ENCODE results near the gene IQGAP1. TPM values are rescaled to one million over a fixed set of nuclear protein-coding genes. Genes with fewer than 3 reads are reported as not detected.

Gene IQGAP1
- total RNA-seq, 1 experiment from 2014 or later: 72.4 TPM

DNA sequence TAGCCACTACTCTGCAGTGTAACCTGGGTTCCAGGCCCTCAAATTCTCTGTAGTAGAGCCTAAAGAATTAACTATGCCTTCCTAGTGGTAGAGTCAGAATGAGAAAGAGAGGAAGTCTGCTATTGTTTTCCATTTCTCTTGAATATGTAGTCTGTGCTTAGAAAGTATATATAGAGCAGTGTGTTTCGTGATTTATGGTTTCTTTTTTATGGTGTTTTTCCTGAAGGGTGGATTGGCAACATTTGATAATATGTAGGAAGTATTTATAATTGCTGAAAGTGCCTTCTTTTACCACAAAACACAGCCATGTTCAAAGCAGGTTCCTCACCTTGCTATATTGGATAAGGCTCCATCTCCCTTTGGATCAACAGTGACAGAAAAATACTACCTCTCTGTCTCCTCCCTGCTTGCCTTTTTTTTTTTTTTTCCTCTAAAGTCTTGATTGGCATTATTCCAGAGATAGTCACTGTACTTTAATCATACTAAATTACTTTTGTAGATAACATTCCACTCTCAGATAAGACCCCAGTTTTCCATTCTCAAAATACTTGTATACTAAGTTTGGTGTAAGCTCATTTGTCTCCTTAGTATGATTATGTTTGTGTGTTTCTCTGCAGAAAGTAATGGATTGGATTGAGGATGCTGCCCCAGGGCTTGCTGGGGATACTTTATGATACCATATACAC is 47.8 kb downstream of the IQGAP1 start:
- H2BK12ac ChIP-seq (ENCODE audit: insufficient read length, low read depth, low read length): no peak overlapping the region
- no peak overlapping the region for H2BK5ac ChIP-seq (ENCODE audit: insufficient read length, low read length)
- H3K79me1 ChIP-seq (ENCODE audit: insufficient read depth, low read depth, low read length, poor library complexity, severe bottlenecking): peaks cover 2% of the 10 kb centered on the region
- H3K4me1 ChIP-seq (ENCODE audit: insufficient read depth, low read length): no peaks in the 10 kb centered on the region; the same call in 1 of the 2 replicates
- no peak overlapping the region for H3K56ac ChIP-seq (ENCODE audit: insufficient read length, low read depth, low read length)
- no peaks in the 10 kb centered on the region for H3K27me3 ChIP-seq (ENCODE audit: insufficient read depth, low read length)
- H3K14ac ChIP-seq (ENCODE audit: insufficient read depth, low read length): no peak overlapping the region
- Mint-ChIP-seq H3K27ac (no peak overlapping the region; a peak in 2 of 7 replicates), H3K4me3 (no peak overlapping the region), H3K36me3 (ENCODE audit: insufficient read depth in 1 of 3, low read depth in 3 of 3) (peaks cover 0 to 20% (median 13%) of the 10 kb centered on the region in 3 experiments; a peak in 5 of 7 replicates), H3K27me3 (ENCODE audit: low read depth) (no peaks in the 10 kb centered on the region), H3K9me3 (no peaks in the 10 kb centered on the region), H3K4me1 (peaks cover 0 to 2% of the 10 kb centered on the region in 2 experiments; a peak in 1 of 4 replicates)
- H3K9ac ChIP-seq (ENCODE audit: extremely low read depth, insufficient read length, low read length): no peak overlapping the region
- no peak overlapping the region for H4K5ac ChIP-seq (ENCODE audit: insufficient read length, low read depth, low read length)
- no CpG with 5 or more reads among the region's 1 CpG for WGBS (ENCODE audit: extremely low coverage, insufficient read length, low lambda C conversion rate)
- H4K91ac ChIP-seq (ENCODE audit: insufficient read length, low read depth, low read length): no peak overlapping the region
- no peak overlapping the region for H3K27ac ChIP-seq (ENCODE audit: insufficient read length, low read depth, low read length)
- H3K79me2 ChIP-seq (ENCODE audit: insufficient read depth, low read length): no peaks in the 10 kb centered on the region
- no peaks in the 10 kb centered on the region for H3K9me3 ChIP-seq (ENCODE audit: control insufficient read depth, low read depth, low read length)
- H4K20me1 ChIP-seq (ENCODE audit: control insufficient read depth, insufficient read depth, insufficient read length): no peaks in the 10 kb centered on the region
- no peak overlapping the region for H3K18ac ChIP-seq (ENCODE audit: insufficient read length, low read depth, low read length)
- no peak overlapping the region for H3K4me2 ChIP-seq (ENCODE audit: insufficient read depth, insufficient read length, low read length)
- no peak overlapping the region for H2BK15ac ChIP-seq (ENCODE audit: low read depth, low read length)
- no peak overlapping the region for H3T11ph ChIP-seq (ENCODE audit: low read length)
- no peak overlapping the region for H3K4ac ChIP-seq (ENCODE audit: low read depth, low read length)
- no peak overlapping the region for H2AFZ ChIP-seq (ENCODE audit: low read length)
- no peak overlapping the region for H2BK120ac ChIP-seq (ENCODE audit: low read depth, low read length, poor library complexity, severe bottlenecking)
- H4K8ac ChIP-seq (replicated peaks; ENCODE audit: insufficient read length, low read depth, low read length): no peak overlapping the region
- TF ChIP-seq, protein P1, sequence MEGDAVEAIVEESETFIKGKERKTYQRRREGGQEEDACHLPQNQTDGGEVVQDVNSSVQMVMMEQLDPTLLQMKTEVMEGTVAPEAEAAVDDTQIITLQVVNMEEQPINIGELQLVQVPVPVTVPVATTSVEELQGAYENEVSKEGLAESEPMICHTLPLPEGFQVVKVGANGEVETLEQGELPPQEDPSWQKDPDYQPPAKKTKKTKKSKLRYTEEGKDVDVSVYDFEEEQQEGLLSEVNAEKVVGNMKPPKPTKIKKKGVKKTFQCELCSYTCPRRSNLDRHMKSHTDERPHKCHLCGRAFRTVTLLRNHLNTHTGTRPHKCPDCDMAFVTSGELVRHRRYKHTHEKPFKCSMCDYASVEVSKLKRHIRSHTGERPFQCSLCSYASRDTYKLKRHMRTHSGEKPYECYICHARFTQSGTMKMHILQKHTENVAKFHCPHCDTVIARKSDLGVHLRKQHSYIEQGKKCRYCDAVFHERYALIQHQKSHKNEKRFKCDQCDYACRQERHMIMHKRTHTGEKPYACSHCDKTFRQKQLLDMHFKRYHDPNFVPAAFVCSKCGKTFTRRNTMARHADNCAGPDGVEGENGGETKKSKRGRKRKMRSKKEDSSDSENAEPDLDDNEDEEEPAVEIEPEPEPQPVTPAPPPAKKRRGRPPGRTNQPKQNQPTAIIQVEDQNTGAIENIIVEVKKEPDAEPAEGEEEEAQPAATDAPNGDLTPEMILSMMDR (conservative IDR thresholded peaks at IDR 0.05): no peak
- no peak overlapping the region for H3K23ac ChIP-seq (ENCODE audit: insufficient read length, low read depth, low read length)
- DNase-seq: no peak
- no peak overlapping the region for H2BK20ac ChIP-seq (ENCODE audit: low read depth, low read length, poor library complexity, severe bottlenecking)
- no peaks in the 10 kb centered on the region for H3K23me2 ChIP-seq (ENCODE audit: insufficient read length, low read depth, low read length, poor library complexity, severe bottlenecking)
- H2AK5ac ChIP-seq (ENCODE audit: insufficient read length, low read length): no peak overlapping the region

Data from H9 (cell line).